Left ventricle myocardium inferior (tissue), 1 donor: ENCODE measurements around the gene C4orf36. TPM values are rescaled to one million over a fixed set of nuclear protein-coding genes. Genes with fewer than 3 reads are reported as not detected.

Experiments
- DNase-seq: peaks from one replicate; pipeline ENCODE4 v3.0.0-alpha.2; 2020
- H3K27ac ChIP-seq: fragments of 200-600 bp; replicated peaks from 2 replicates; pipeline ENCODE4 v1.8.0; 2021
- H3K27me3 ChIP-seq: fragments of 200-600 bp; 2 replicates; pipeline ENCODE4 v1.8.0; 2021; ENCODE audit warnings: low read depth
- H3K36me3 ChIP-seq: fragments of 200-600 bp; 2 replicates; pipeline ENCODE4 v1.8.0; 2021
- H3K4me1 ChIP-seq: fragments of 200-600 bp; 2 replicates; pipeline ENCODE4 v1.8.0; 2021
- H3K4me3 ChIP-seq: fragments of 200-600 bp; 2 replicates; pipeline ENCODE4 v1.8.0; 2021; ENCODE audit warnings: mild to moderate bottlenecking, moderate library complexity
- H3K9me3 ChIP-seq: fragments of 200-600 bp; replicated peaks from 2 replicates; pipeline ENCODE4 v1.8.0; 2021
- CTCF ChIP-seq: fragments of 200-600 bp; IDR thresholded peaks from 2 replicates; pipeline ENCODE4 v1.8.0; 2021; ENCODE audit warnings: antibody characterized with exemption, mild to moderate bottlenecking, borderline replicate concordance
- intact Hi-C: fragments of 100-400 bp; cut with micrococcal nuclease; formaldehyde crosslinking; loops from one replicate; pipeline ENCODE4 v1.11.0; 2022
- total RNA-seq: library from RNA; stranded (reverse); fragmentation: NEBNext Ultra II Directional; extraction: Animal tissue kit (Norgen Biotek cat#: 25700); gene quantifications from one replicate; pipeline ENCODE4 v1.2.1, GENCODE V29; 2021
- donor health status: DM: no; HTN: yes; CAD: no; lungs with severe emphysema.

C4orf36 gene
- total RNA-seq, 1 donor from 2014 or later, result 0.96 TPM

GRCh38 chr4:86848136-86848535 is 44.1 kb downstream of the C4orf36 start:
- Histone ChIP-seq H3K4me1 (peaks cover 31% of the 10 kb centered on the region), H3K27ac (peak overlapping the region; percentile 59), H3K27me3 (no peaks in the 10 kb centered on the region), H3K4me3 (peak overlapping the region; percentile 43), H3K36me3 (no peaks in the 10 kb centered on the region), H3K9me3 (no peaks in the 10 kb centered on the region)
- TF ChIP-seq CTCF, result no peak
- intact Hi-C loops, result no loop called here
- no peak for DNase-seq

- DNase-seq, result no peak
- no peaks in the 10 kb centered on the region for H3K9me3 ChIP-seq
- intact Hi-C loops, result no loop called here
- H3K27me3 ChIP-seq, result no peaks in the 10 kb centered on the region
- TF ChIP-seq CTCF, result no peak
- H3K4me1 ChIP-seq, result peaks cover 31% of the 10 kb centered on the region
- H3K36me3 ChIP-seq, result no peaks in the 10 kb centered on the region
- peak overlapping the region; percentile 59 for H3K27ac ChIP-seq
- peak overlapping the region; percentile 43 for H3K4me3 ChIP-seq
Observed at GRCh38 chr4:86847571-86847970, 44.7 kb downstream of the C4orf36 start.

GRCh38 chr4:86846921-86847320 is 45.3 kb downstream of the C4orf36 start:
- Histone ChIP-seq H3K36me3 (no peaks in the 10 kb centered on the region), H3K27ac (no peak overlapping the region), H3K4me3 (no peak overlapping the region), H3K27me3 (no peaks in the 10 kb centered on the region), H3K4me1 (peaks cover 31% of the 10 kb centered on the region), H3K9me3 (no peaks in the 10 kb centered on the region)
- intact Hi-C loops, result no loop called here
- no peak for TF ChIP-seq CTCF
- DNase-seq, result no peak

DNA sequence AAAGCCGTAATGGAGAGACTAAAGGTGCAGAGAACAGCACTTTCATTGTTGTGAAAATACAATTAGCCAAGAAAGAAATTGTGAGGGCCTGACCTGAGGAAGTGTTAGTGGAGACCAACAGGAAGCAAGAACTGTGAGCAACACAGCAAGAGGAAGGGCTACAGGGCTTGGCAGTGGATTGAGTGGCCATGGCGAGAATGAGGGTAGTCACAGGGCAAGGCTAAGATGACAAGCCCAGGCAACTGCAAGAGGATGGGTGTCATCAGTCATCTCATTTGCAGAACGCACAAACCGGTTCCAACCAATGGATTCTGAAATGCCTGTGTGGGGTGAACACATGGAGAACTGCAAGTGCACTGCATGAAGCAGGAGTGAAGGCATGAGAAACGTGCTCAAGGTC is 46.6 kb downstream of the C4orf36 start:
- Histone ChIP-seq H3K36me3 (no peaks in the 10 kb centered on the region), H3K4me3 (no peak overlapping the region), H3K27me3 (no peaks in the 10 kb centered on the region), H3K9me3 (no peaks in the 10 kb centered on the region), H3K4me1 (peaks cover 31% of the 10 kb centered on the region), H3K27ac (no peak overlapping the region)
- DNase-seq, result no peak
- TF ChIP-seq CTCF, result no peak
- intact Hi-C loops, result no loop called here

DNA sequence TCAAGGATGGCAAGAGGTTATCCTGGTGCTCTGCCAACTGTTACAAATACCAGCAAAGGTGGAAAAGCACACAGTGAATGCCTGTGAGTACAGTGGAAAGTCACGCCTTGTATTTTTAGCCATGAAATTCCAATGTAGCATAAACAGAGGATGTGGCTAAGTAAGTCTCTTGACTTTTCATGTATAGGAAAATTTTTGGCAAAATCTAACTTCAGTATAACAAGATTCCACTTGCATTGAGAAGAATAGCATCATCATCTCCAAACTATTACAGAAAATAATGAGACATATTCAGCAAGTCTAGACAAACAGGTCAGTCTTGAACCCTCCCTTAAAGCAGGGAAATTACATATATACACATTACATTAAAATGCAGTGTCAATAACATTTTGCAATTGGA is 50.9 kb downstream of the C4orf36 start:
- TF ChIP-seq CTCF, result no peak
- DNase-seq, result no peak
- no peaks in the 10 kb centered on the region for H3K4me1 ChIP-seq
- H3K4me3 ChIP-seq, result no peak overlapping the region
- intact Hi-C loops, result no loop called here
- no peaks in the 10 kb centered on the region for H3K36me3 ChIP-seq
- no peak overlapping the region for H3K27ac ChIP-seq
- no peaks in the 10 kb centered on the region for H3K9me3 ChIP-seq
- no peaks in the 10 kb centered on the region for H3K27me3 ChIP-seq

DNA sequence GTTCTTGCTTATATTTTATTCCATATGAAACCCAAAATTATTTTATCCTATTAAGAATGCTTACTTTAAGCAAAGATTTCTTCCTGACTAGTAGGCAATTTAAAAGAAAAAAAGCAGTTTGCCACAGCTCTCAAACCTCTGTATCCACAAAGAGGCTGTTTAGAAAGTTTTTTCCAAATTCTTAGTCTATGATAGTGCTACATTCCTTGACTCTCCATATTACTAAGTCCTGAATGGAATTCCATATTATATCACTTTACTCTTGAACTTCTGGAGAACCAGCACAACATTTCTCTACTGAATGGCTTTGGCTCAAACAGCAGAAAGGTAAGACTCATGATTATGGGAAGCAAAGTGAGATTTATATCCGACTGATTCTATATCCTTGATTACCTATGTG is 51.4 kb downstream of the C4orf36 start:
- TF ChIP-seq CTCF, result no peak
- no peak overlapping the region for H3K4me3 ChIP-seq
- H3K4me1 ChIP-seq, result no peaks in the 10 kb centered on the region
- H3K27me3 ChIP-seq, result no peaks in the 10 kb centered on the region
- intact Hi-C loops, result no loop called here
- no peak overlapping the region for H3K27ac ChIP-seq
- no peaks in the 10 kb centered on the region for H3K9me3 ChIP-seq
- H3K36me3 ChIP-seq, result no peaks in the 10 kb centered on the region
- DNase-seq, result no peak
